Fibroblast of pulmonary artery (primary cell): ENCODE results near the gene ZNF71.

Source experiments
- DNase-seq: peaks from one replicate; pipeline ENCODE4 v3.0.0-alpha.2; 2010; ENCODE audit warnings: low read depth
- H3K4me3 ChIP-seq: replicated peaks from 2 replicates; pipeline ENCODE4 v1.5.1; 2011; ENCODE audit warnings: low read depth, mild to moderate bottlenecking, control low read depth, low read length, moderate library complexity
- CTCF ChIP-seq: IDR thresholded peaks from 2 replicates; pipeline ENCODE4 v1.5.1; 2011; ENCODE audit warnings: mild to moderate bottlenecking, control low read depth, low read length, inconsistent platforms; ENCODE audit errors: missing control alignments

The ZNF71 gene

GRCh38 chr19:56601375-56601774 lies 6.3 kb downstream of the ZNF71 start:
- DNase-seq = no peak
- TF ChIP-seq CTCF = no peak
- no peak overlapping the region for H3K4me3 ChIP-seq

GRCh38 chr19:56603829-56604228 lies 8.7 kb downstream of the ZNF71 start:
- no peak for DNase-seq
- TF ChIP-seq CTCF = no peak

GRCh38 chr19:56608274-56608964 lies 13.3 kb downstream of the ZNF71 start:
- TF ChIP-seq CTCF = no peak
- no peak overlapping the region for H3K4me3 ChIP-seq
- no peak for DNase-seq

More at GRCh38 chr19:56603829-56604228, 8.7 kb downstream of the ZNF71 start:
- no peak overlapping the region for H3K4me3 ChIP-seq

- H3K4me3 ChIP-seq = no peak overlapping the region
- no peak for DNase-seq
- TF ChIP-seq CTCF = no peak
Observed at GRCh38 chr19:56611288-56611687, 16.2 kb downstream of the ZNF71 start.

GRCh38 chr19:56612737-56613136 lies 17.6 kb downstream of the ZNF71 start:
- DNase-seq = no peak
- TF ChIP-seq CTCF = no peak
- no peak overlapping the region for H3K4me3 ChIP-seq

- TF ChIP-seq CTCF = no peak
- no peak overlapping the region for H3K4me3 ChIP-seq
- DNase-seq = no peak
Observed at GRCh38 chr19:56613639-56614038, 18.5 kb downstream of the ZNF71 start.

GRCh38 chr19:56617531-56617930 lies 22.4 kb downstream of the ZNF71 start:
- DNase-seq = no peak
- TF ChIP-seq CTCF = no peak
- no peak overlapping the region for H3K4me3 ChIP-seq
